Sigmoid colon (tissue), 7 donors: Measurements from ENCODE around the gene FBXO46. TPM values are rescaled to one million over a fixed set of nuclear protein-coding genes. Genes with fewer than 3 reads are reported as not detected.

Experiments
- DNase-seq: peaks from one replicate; pipeline ENCODE4 v3.0.0-alpha.2; 2019
- H3K27ac ChIP-seq, 4 donors: fragments of 200-600 bp; sonication (generic); one replicate each; pipeline ENCODE4 v1.5.1; 2016 to 2019; ENCODE audit warnings: mild to moderate bottlenecking in 1 of 4
- H3K27me3 ChIP-seq, 3 donors: fragments of 200-600 bp; sonication (generic); one replicate each; pipeline ENCODE4 v1.5.1; 2019; ENCODE audit warnings: mild to moderate bottlenecking in 1 of 3
- H3K36me3 ChIP-seq, 4 donors: fragments of 200-600 bp; sonication (generic); one replicate each; pipeline ENCODE4 v1.5.1; 2016 to 2019
- H3K4me1 ChIP-seq, 4 donors: fragments of 200-600 bp; sonication (generic); one replicate each; pipeline ENCODE4 v1.5.1; 2017 to 2019
- H3K4me3 ChIP-seq, 4 donors: fragments of 200-600 bp; sonication (generic); one replicate each; pipeline ENCODE4 v1.5.1; 2017 to 2019; ENCODE audit warnings: mild to moderate bottlenecking in 2 of 4, moderate library complexity in 1 of 4
- H3K9me3 ChIP-seq, 4 donors: fragments of 200-600 bp in 3 of 4; sonication (generic) in 3 of 4; one replicate each; pipeline versions ENCODE4 v1.5.1 to v1.6.1; 2013 to 2019
- EP300 ChIP-seq, 4 donors: sonication (generic); formaldehyde crosslinking; IDR thresholded peaks; one replicate each; pipeline ENCODE4 v1.6.1; 2017; ENCODE audit warnings: antibody characterized with exemption in 4 of 4
- POLR2A ChIP-seq, 2 donors: fragments of 450-650 bp; IDR thresholded peaks; one replicate each; pipeline ENCODE4 v1.6.1; 2016; ENCODE audit warnings: antibody characterized with exemption in 2 of 2, mild to moderate bottlenecking in 2 of 2, moderate library complexity in 2 of 2
- POLR2AphosphoS5 ChIP-seq, 4 donors: sonication (generic); formaldehyde crosslinking; IDR thresholded peaks; one replicate each; pipeline ENCODE4 v1.6.1; 2017; ENCODE audit warnings: antibody characterized with exemption in 4 of 4
- WGBS, 2 donors: extraction: QIAGEN DNeasy Blood & Tissue Kit; methylation state at CpG; one replicate each; pipeline ENCODE4 v1.1.7; 2013; 5-methylcytosine and 5-hydroxymethylcytosine counted together
- intact Hi-C: fragments of 100-400 bp; cut with DNase I; formaldehyde crosslinking; loops from one replicate; pipeline ENCODE4 v1.15.1; 2023
- polyA plus RNA-seq, 3 donors: library from polyadenylated mRNA; stranded (reverse); fragments of 200-250 nt; gene quantifications; one replicate each; pipeline ENCODE4 v1.2.3, GENCODE V29; 2013
- total RNA-seq, 4 donors: library from RNA; depleted of rRNA; stranded (reverse); fragments of >200 nt; gene quantifications; one replicate each; pipeline ENCODE4 v1.1.0, GENCODE V29; 2016
- TF ChIP-seq, protein P1 (sequence below), 4 experiments: fragments of 450-650 bp in 3 of 4; fragments of 200-600 bp in 1 of 4; IDR thresholded peaks; one replicate each; pipeline ENCODE4 v1.5.1; 2016 to 2019; ENCODE audit warnings: antibody characterized with exemption in 4 of 4, mild to moderate bottlenecking in 3 of 4, moderate library complexity in 2 of 4
- donor health status: healthy with polysubstance abuse.
- donor health status: Bipolar disorder and iron deficiency.
- donor health status: healthy.

Gene FBXO46
- total and polyA plus RNA-seq, 7 donors = 7.1 to 16.5 (median 9.5) TPM

DNA sequence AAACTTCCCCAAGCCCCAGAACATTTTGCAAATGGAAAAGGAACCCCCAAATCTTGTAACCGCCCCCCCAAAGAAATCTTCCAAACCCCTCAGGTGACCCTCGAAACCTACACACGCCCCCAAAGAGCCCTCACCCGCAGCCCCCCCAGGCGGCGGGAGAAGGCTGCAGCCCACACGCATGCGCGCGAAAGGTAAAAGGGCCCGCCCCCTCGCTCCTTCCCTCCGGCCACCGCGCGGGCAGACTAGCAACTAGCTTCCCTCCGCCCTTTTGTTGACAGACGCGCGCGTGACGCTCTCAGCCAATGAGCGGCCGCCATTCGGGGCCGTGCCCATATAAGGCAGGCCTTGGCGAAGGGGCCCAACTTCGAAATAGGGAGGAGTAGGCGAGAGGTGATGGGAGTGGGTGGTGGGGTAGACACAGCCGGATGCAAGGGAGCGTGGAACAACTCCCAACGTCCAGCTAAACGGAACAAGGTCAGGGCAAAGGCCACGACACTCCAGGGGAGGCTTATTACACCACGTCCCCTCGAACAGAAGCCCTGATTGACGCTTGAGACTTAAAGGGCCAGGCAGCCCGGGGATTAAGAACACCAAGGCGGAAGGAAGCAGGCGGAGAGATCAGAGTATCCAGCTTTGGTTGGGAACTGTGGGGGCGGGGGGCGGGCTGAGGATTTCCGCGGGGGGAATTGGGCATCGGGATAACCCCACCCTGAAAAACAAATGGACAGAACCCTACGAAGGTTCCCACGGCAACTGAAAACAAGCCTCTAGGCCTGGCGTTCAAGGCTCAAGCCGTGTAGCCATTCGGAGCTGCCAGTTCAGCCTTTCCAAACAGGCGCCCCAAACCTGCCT, 13.3 kb downstream of the FBXO46 start:
- TF ChIP-seq POLR2AphosphoS5 (IDR thresholded peaks at IDR 0.05) (peak; percentile 85 to 95 (median 88)), EP300 (IDR thresholded peaks at IDR 0.05) (peak in 1 of 4 donors; percentile 79), POLR2A (IDR thresholded peaks at IDR 0.05) (peak; percentile 32 to 37)
- TF ChIP-seq, protein P1, sequence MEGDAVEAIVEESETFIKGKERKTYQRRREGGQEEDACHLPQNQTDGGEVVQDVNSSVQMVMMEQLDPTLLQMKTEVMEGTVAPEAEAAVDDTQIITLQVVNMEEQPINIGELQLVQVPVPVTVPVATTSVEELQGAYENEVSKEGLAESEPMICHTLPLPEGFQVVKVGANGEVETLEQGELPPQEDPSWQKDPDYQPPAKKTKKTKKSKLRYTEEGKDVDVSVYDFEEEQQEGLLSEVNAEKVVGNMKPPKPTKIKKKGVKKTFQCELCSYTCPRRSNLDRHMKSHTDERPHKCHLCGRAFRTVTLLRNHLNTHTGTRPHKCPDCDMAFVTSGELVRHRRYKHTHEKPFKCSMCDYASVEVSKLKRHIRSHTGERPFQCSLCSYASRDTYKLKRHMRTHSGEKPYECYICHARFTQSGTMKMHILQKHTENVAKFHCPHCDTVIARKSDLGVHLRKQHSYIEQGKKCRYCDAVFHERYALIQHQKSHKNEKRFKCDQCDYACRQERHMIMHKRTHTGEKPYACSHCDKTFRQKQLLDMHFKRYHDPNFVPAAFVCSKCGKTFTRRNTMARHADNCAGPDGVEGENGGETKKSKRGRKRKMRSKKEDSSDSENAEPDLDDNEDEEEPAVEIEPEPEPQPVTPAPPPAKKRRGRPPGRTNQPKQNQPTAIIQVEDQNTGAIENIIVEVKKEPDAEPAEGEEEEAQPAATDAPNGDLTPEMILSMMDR (IDR thresholded peaks at IDR 0.05) = peak in 1 of 4 experiments; percentile 29
- Histone ChIP-seq H3K27me3 (no peaks in the 10 kb centered on the region), H3K4me3 (peak overlapping the region; percentile 60 to 82 (median 69)), H3K27ac (peak overlapping the region; percentile 87 to 95 (median 88)), H3K4me1 (peaks cover 0 to 19% (median 17%) of the 10 kb centered on the region in 4 donors), H3K9me3 (no peaks in the 10 kb centered on the region), H3K36me3 (peaks cover 4 to 16% (median 8%) of the 10 kb centered on the region in 4 donors)
- intact Hi-C loops = loop anchor here (1.0 to 2.0 kb wide), 3 partner anchors 25 to 63 kb away; partner anchors contain the start of gene QPCTL
- peak; percentile 100 for DNase-seq
- WGBS, 2 donors = 0 to 1% methylated on average over 51 of the region's 51 CpGs

DNA sequence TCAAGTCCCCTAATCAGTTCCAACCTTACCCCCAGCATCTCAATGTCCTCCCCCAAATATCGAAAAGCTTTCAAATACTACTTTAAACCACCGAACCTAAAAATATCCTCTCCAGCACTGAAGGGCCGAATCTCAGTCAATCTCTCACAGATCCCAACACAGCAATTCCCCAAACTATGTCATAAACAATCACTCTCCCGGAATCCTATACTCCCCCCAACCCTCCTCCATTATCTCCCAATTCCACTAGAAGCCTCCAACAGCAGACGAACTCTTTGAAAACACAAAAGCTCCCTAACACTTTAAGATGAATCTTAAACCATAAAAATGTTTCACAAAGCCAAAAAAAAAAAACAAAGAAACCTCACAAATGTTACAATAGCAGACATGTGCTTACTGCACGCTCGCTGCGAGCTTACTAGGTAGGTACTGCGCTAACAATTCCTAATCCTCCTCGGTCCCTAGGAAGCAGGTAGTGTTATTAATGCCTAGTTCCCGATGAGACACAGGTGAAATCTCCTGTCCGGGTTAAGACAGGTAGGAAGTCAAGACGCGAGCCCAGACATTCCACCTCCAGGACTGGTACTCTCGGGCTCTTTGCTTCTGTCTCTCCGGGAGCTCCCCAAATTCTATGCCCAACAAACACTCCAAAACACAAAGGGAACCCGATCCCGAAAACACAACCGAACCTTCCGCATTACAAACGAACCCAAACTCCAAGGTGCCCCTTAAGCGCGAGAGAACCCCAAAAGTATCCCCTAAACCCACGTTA, 14.2 kb downstream of the FBXO46 start:
- intact Hi-C loops = loop anchor here (1.0 to 2.0 kb wide), 3 partner anchors 24 to 64 kb away; partner anchors contain the start of gene QPCTL
- no peak for DNase-seq

DNA sequence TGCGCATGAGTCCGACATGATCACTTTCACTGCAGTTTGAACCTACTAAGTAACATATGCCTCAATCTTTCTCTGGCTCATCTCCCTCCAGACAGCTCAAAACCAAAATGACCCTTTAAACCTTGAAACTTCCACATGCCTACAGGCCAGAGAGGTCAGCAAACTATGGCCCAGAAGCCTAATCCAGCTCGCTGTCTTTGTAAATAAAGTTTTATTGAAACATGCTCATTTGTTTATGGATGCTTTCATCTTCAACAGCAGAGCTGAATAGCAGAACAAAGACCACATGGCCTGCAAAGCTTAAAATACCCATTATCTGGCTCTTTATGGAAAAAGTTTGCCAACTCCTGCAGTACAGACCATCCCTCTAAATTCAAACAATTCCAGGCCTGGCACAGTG, 15.6 kb downstream of the FBXO46 start:
- Histone ChIP-seq H3K27ac (no peak overlapping the region), H3K27me3 (no peaks in the 10 kb centered on the region), H3K9me3 (no peaks in the 10 kb centered on the region), H3K4me3 (no peak overlapping the region), H3K36me3 (peaks cover 12 to 26% (median 18%) of the 10 kb centered on the region in 4 donors), H3K4me1 (peaks cover 0 to 27% (median 20%) of the 10 kb centered on the region in 4 donors)
- intact Hi-C loops = no loop called here
- 83 to 87% methylated on average over 3 of the region's 3 CpGs for WGBS, 2 donors
- TF ChIP-seq POLR2A (IDR thresholded peaks at IDR 0.05) (no peak), POLR2AphosphoS5 (IDR thresholded peaks at IDR 0.05) (no peak), EP300 (IDR thresholded peaks at IDR 0.05) (no peak)
- TF ChIP-seq, protein P1 (IDR thresholded peaks at IDR 0.05) = no peak
- no peak for DNase-seq

More for the DNA sequence above, 14.2 kb downstream of the FBXO46 start:
- 1 to 2% methylated on average over 24 of the region's 24 CpGs for WGBS, 2 donors
- H3K36me3 ChIP-seq = peaks cover 11 to 23% (median 15%) of the 10 kb centered on the region in 4 donors
- TF ChIP-seq, protein P1 (IDR thresholded peaks at IDR 0.05) = no peak
- TF ChIP-seq POLR2A (IDR thresholded peaks at IDR 0.05) = peak in 1 of 2 donors; percentile 6
- TF ChIP-seq EP300 (IDR thresholded peaks at IDR 0.05) = no peak
- no peak for TF ChIP-seq POLR2AphosphoS5 (IDR thresholded peaks at IDR 0.05)
- peak overlapping the region; percentile 60 to 82 (median 69) for H3K4me3 ChIP-seq
- peak overlapping the region; percentile 87 to 95 (median 88) for H3K27ac ChIP-seq
- no peaks in the 10 kb centered on the region for H3K27me3 ChIP-seq
- no peaks in the 10 kb centered on the region for H3K9me3 ChIP-seq
- H3K4me1 ChIP-seq = peaks cover 0 to 19% (median 17%) of the 10 kb centered on the region in 4 donors

DNA sequence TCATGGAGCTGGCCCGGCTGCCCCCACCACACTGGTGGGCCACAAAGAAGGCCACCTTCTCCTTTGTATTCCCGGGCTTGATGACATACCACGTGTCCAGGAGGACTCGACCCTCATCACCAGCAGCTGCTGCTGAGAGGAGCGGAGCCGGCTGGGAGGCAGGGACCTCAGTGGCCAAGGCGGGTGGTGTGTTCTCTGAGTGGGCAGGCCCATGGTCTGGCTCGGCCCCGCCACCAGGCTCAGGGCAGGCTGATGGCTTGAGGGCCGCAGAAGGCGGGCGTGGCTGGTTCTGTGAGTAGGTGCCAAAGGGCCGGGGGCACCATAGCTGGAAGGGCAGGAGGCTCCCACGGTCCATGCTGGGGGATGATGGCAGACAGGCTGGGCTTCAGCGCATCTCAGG, 17.6 kb downstream of the FBXO46 start:
- no peaks in the 10 kb centered on the region for H3K27me3 ChIP-seq
- 89 to 93% methylated on average over 15 of the region's 15 CpGs for WGBS, 2 donors
- intact Hi-C loops = no loop called here
- TF ChIP-seq POLR2A (IDR thresholded peaks at IDR 0.05) = no peak
- TF ChIP-seq EP300 (IDR thresholded peaks at IDR 0.05) = no peak
- TF ChIP-seq, protein P1 (IDR thresholded peaks at IDR 0.05) = no peak
- no peak for TF ChIP-seq POLR2AphosphoS5 (IDR thresholded peaks at IDR 0.05)
- H3K4me1 ChIP-seq = peaks cover 0 to 22% (median 16%) of the 10 kb centered on the region in 4 donors
- no peak overlapping the region for H3K4me3 ChIP-seq
- DNase-seq = no peak
- H3K36me3 ChIP-seq = peaks cover 12 to 26% (median 16%) of the 10 kb centered on the region in 4 donors
- no peaks in the 10 kb centered on the region for H3K9me3 ChIP-seq
- no peak overlapping the region for H3K27ac ChIP-seq
